ENCODE measurements around the gene CARD10. TPM values are rescaled to one million over a fixed set of nuclear protein-coding genes. Genes with fewer than 3 reads are reported as not detected.
"Not testable (repeated sequence)": the region's sequence is repeated elsewhere in the genome, so short reads cannot be mapped to it uniquely, and the experiment has no call there.

Gene CARD10
- total RNA-seq, 1 experiment from 2014 or later, result 17.7 TPM

- H3K27ac Mint-ChIP-seq, result peak overlapping the region in 1 of 3 experiments; percentile 72; a peak in 1 of 7 replicates
- no peak overlapping the region for H3K4me3 Mint-ChIP-seq
- no peaks in the 10 kb centered on the region for H3K23me2 ChIP-seq (ENCODE audit: insufficient read length, low read depth, low read length, poor library complexity, severe bottlenecking)
- DNase-seq, result no peak
- peaks cover 11% of the 10 kb centered on the region for H3K27me3 Mint-ChIP-seq (ENCODE audit: low read depth)
- no peak overlapping the region for H2BK20ac ChIP-seq (ENCODE audit: low read depth, low read length, poor library complexity, severe bottlenecking)
- H3K23ac ChIP-seq (ENCODE audit: insufficient read length, low read depth, low read length), result no peak overlapping the region
- H2AFZ ChIP-seq (ENCODE audit: low read length), result no peak overlapping the region
- no peak overlapping the region for H3K14ac ChIP-seq (ENCODE audit: insufficient read depth, low read length)
- no peaks in the 10 kb centered on the region for H3K9me3 Mint-ChIP-seq
- H4K5ac ChIP-seq (ENCODE audit: insufficient read length, low read depth, low read length), result no peak overlapping the region
- H3K4me2 ChIP-seq (ENCODE audit: insufficient read depth, insufficient read length, low read length), result no peak overlapping the region
- H2BK120ac ChIP-seq (ENCODE audit: low read depth, low read length, poor library complexity, severe bottlenecking), result no peak overlapping the region
- H3K36me3 Mint-ChIP-seq (ENCODE audit: insufficient read depth in 1 of 3, low read depth in 3 of 3), result no peaks in the 10 kb centered on the region
- no peak overlapping the region for H2BK12ac ChIP-seq (ENCODE audit: insufficient read length, low read depth, low read length)
- H3K79me1 ChIP-seq (ENCODE audit: insufficient read depth, low read depth, low read length, poor library complexity, severe bottlenecking), result no peaks in the 10 kb centered on the region
- H3K4me1 Mint-ChIP-seq, result no peaks in the 10 kb centered on the region
- no peak overlapping the region for H2BK15ac ChIP-seq (ENCODE audit: low read depth, low read length)
- no peak overlapping the region for H3K56ac ChIP-seq (ENCODE audit: insufficient read length, low read depth, low read length)
- H3K9me3 ChIP-seq (ENCODE audit: control insufficient read depth, low read depth, low read length), result no peaks in the 10 kb centered on the region
- no peak overlapping the region for H2BK5ac ChIP-seq (ENCODE audit: insufficient read length, low read length)
- no peak overlapping the region for H4K91ac ChIP-seq (ENCODE audit: insufficient read length, low read depth, low read length)
- H4K8ac ChIP-seq (replicated peaks; ENCODE audit: insufficient read length, low read depth, low read length), result no peak overlapping the region
- H3K79me2 ChIP-seq (ENCODE audit: insufficient read depth, low read length), result no peaks in the 10 kb centered on the region
- H3K4ac ChIP-seq (ENCODE audit: low read depth, low read length), result no peak overlapping the region
- H3K27ac ChIP-seq (ENCODE audit: insufficient read length, low read depth, low read length), result no peak overlapping the region
- H3T11ph ChIP-seq (ENCODE audit: low read length), result no peak overlapping the region
- no peak overlapping the region for H3K18ac ChIP-seq (ENCODE audit: insufficient read length, low read depth, low read length)
- no CpG with 5 or more reads among the region's 2 CpGs for WGBS (ENCODE audit: extremely low coverage, insufficient read length, low lambda C conversion rate)
- no peak overlapping the region for H2AK5ac ChIP-seq (ENCODE audit: insufficient read length, low read length)
- no peak for TF ChIP-seq CTCF (conservative IDR thresholded peaks at IDR 0.05)
- H3K9ac ChIP-seq (ENCODE audit: extremely low read depth, insufficient read length, low read length), result no peak overlapping the region
- no peaks in the 10 kb centered on the region for H3K4me1 ChIP-seq (ENCODE audit: insufficient read depth, low read length)
- H3K27me3 ChIP-seq (ENCODE audit: insufficient read depth, low read length), result no peaks in the 10 kb centered on the region
- H4K20me1 ChIP-seq (ENCODE audit: control insufficient read depth, insufficient read depth, insufficient read length), result no peaks in the 10 kb centered on the region
These were observed 10.6 kb upstream of the CARD10 start for GRCh38 chr22:37529652-37530345.

- not testable (repeated sequence) for H3K4ac ChIP-seq (ENCODE audit: low read depth, low read length); H2BK15ac ChIP-seq (ENCODE audit: low read depth, low read length); H3K9me3 ChIP-seq (ENCODE audit: control insufficient read depth, low read depth, low read length); H4K20me1 ChIP-seq (ENCODE audit: control insufficient read depth, insufficient read depth, insufficient read length); H3K23ac ChIP-seq (ENCODE audit: insufficient read length, low read depth, low read length); H3K14ac ChIP-seq (ENCODE audit: insufficient read depth, low read length); H3K18ac ChIP-seq (ENCODE audit: insufficient read length, low read depth, low read length); DNase-seq; H3K27ac Mint-ChIP-seq; H2BK20ac ChIP-seq (ENCODE audit: low read depth, low read length, poor library complexity, severe bottlenecking); H4K91ac ChIP-seq (ENCODE audit: insufficient read length, low read depth, low read length); H3K9ac ChIP-seq (ENCODE audit: extremely low read depth, insufficient read length, low read length); H2BK120ac ChIP-seq (ENCODE audit: low read depth, low read length, poor library complexity, severe bottlenecking); H3K4me3 Mint-ChIP-seq; H2AK5ac ChIP-seq (ENCODE audit: insufficient read length, low read length); H2AFZ ChIP-seq (ENCODE audit: low read length); H3K9me3 Mint-ChIP-seq; H2BK12ac ChIP-seq (ENCODE audit: insufficient read length, low read depth, low read length); H4K5ac ChIP-seq (ENCODE audit: insufficient read length, low read depth, low read length); H3K27me3 ChIP-seq (ENCODE audit: insufficient read depth, low read length); H3T11ph ChIP-seq (ENCODE audit: low read length); H3K79me1 ChIP-seq (ENCODE audit: insufficient read depth, low read depth, low read length, poor library complexity, severe bottlenecking); H3K27ac ChIP-seq (ENCODE audit: insufficient read length, low read depth, low read length); H3K79me2 ChIP-seq (ENCODE audit: insufficient read depth, low read length); H4K8ac ChIP-seq (replicated peaks; ENCODE audit: insufficient read length, low read depth, low read length); H3K4me1 Mint-ChIP-seq; H3K36me3 Mint-ChIP-seq (ENCODE audit: insufficient read depth in 1 of 3, low read depth in 3 of 3); H2BK5ac ChIP-seq (ENCODE audit: insufficient read length, low read length); H3K56ac ChIP-seq (ENCODE audit: insufficient read length, low read depth, low read length); H3K4me2 ChIP-seq (ENCODE audit: insufficient read depth, insufficient read length, low read length); H3K23me2 ChIP-seq (ENCODE audit: insufficient read length, low read depth, low read length, poor library complexity, severe bottlenecking); H3K4me1 ChIP-seq (ENCODE audit: insufficient read depth, low read length)
- WGBS (ENCODE audit: extremely low coverage, insufficient read length, low lambda C conversion rate), result no CpG with 5 or more reads among the region's 9 CpGs
- H3K27me3 Mint-ChIP-seq (ENCODE audit: low read depth), result peaks cover 15% of the 10 kb centered on the region
These were observed 8.7 kb upstream of the CARD10 start for GRCh38 chr22:37527952-37528351.
